Measurements from ENCODE around the gene IRX4. TPM values are rescaled to one million over a fixed set of nuclear protein-coding genes. Genes with fewer than 3 reads are reported as not detected.

Gene IRX4
- total and polyA plus RNA-seq, 2 donors (not counting 3 experiments of a cell fraction or from before 2014, with no cell fraction given), result not detected

- no peak overlapping the region for H3K27ac ChIP-seq (ENCODE audit: insufficient read depth, low read depth, low read length)
- H3K4me1 ChIP-seq (ENCODE audit: control insufficient read depth, extremely low read depth, insufficient read depth, low read length), result no peaks in the 10 kb centered on the region
- intact Hi-C loops (cut with micrococcal nuclease) (no loop called here), dilution Hi-C loops (cut with MboI; ENCODE audit: extremely low pct_ligation_motif_present, low sequenced_read_pairs) (no loop called here)
- H4K20me1 ChIP-seq (replicated peaks; ENCODE audit: control insufficient read depth, extremely low read depth, insufficient read depth, low read length), result no peaks in the 10 kb centered on the region
- no peak overlapping the region for H2AFZ ChIP-seq (ENCODE audit: low read depth, low read length)
- POLR2A ChIA-PET, result no interaction called here
- no peaks in the 10 kb centered on the region for H3K79me2 ChIP-seq (ENCODE audit: control insufficient read depth, insufficient read depth, low read length)
- DNase-seq (ENCODE audit: low read depth, low spot score), result no peak
- H3K27me3 ChIP-seq (ENCODE audit: control insufficient read depth in 2 of 2, insufficient read depth in 2 of 2, low read length in 2 of 2), result no peaks in the 10 kb centered on the region
- no TSS peak for BruUV-seq (replicated peaks)
- FAIRE-seq, result no peak
- no peak overlapping the region for H3K4me3 ChIP-seq (replicated peaks in 1 of 3; ENCODE audit: insufficient read depth in 1 of 3, low read depth in 1 of 3, low read length in 3 of 3)
- TF ChIP-seq FOS (IDR thresholded peaks at IDR 0.05; ENCODE audit: borderline replicate concordance, insufficient read depth, low read length), result no peak
- TF ChIP-seq POLR2AphosphoS5 (IDR thresholded peaks at IDR 0.05; ENCODE audit: insufficient read depth, low read depth, low read length), result no peak
- no peak for TF ChIP-seq POLR2A (IDR thresholded peaks at IDR 0.05; ENCODE audit: low read depth, low read length)
- no peak for TF ChIP-seq MAX (IDR thresholded peaks at IDR 0.05; ENCODE audit: insufficient read depth, insufficient read length)
- no peak for TF ChIP-seq MYC (IDR thresholded peaks at IDR 0.05; ENCODE audit: low read depth, low read length)
- TF ChIP-seq EZH2 (IDR thresholded peaks at IDR 0.05; ENCODE audit: borderline replicate concordance, low read depth, low read length, severe bottlenecking), result no peak
- no peak for TF ChIP-seq JUN (IDR thresholded peaks at IDR 0.05; ENCODE audit: borderline replicate concordance, insufficient read depth, insufficient read length, low read depth)
- no peak for TF ChIP-seq GATA2 (IDR thresholded peaks at IDR 0.05; ENCODE audit: insufficient read depth, insufficient read length, low read depth, low read length)
- no peak for TF ChIP-seq CTCF (IDR thresholded peaks at IDR 0.05; ENCODE audit: extremely low read depth in 1 of 2, insufficient read depth in 1 of 2, low read depth in 1 of 2, low read length in 2 of 2)
- H3K36me3 ChIP-seq (ENCODE audit: control insufficient read depth in 2 of 2, extremely low read depth in 1 of 2, insufficient read depth in 2 of 2, low read length in 2 of 2), result no peaks in the 10 kb centered on the region
- no peak overlapping the region for H3K9ac ChIP-seq (replicated peaks; ENCODE audit: extremely low read depth, insufficient read depth, low read length)
- CTCF ChIA-PET, result no interaction called here
- no peak overlapping the region for H3K4me2 ChIP-seq (ENCODE audit: insufficient read depth, low read length)
- no peaks in the 10 kb centered on the region for H3K9me3 ChIP-seq (replicated peaks; ENCODE audit: control insufficient read depth, insufficient read depth, low read length)
- no peaks in the 10 kb centered on the region for H3K9me1 ChIP-seq (replicated peaks; ENCODE audit: control insufficient read depth, extremely low read depth, insufficient read depth, low read length)
Observed at GRCh38 chr5:1836891-1837880, 45.5 kb downstream of the IRX4 start.
